HepG2 (cell line): ENCODE data around the gene BTN1A1. TPM values are rescaled to one million over a fixed set of nuclear protein-coding genes. Genes with fewer than 3 reads are reported as not detected.
A peak's percentile ranks its signal among the peaks of the same experiment; 100 is the strongest.

Experiments used
- ATAC-seq: fragments of 200-7000 bp; cut with Tn5 transposase; 3 replicates; pipeline ENCODE4 v1.9.1; 2020; ENCODE audit warnings: mild to moderate bottlenecking, moderate library complexity
- BruUV-seq: library from RNA; stranded (reverse); fragments of 400-500 nt; replicated peaks from 2 replicates; lab custom pipeline; 2021; lab: Mats Ljungman, UMichigan
- CTCF ChIA-PET: fragments of 300-600 bp; formaldehyde crosslinking; extraction: SDS; loops from one replicate; lab custom pipeline; 2021; ENCODE audit warnings: low total read pairs, inconsistent platforms, low intra/inter-chr PET ratio; lab: Yijun Ruan, JAX
- POLR2A ChIA-PET: fragments of 350-600 bp; sonication (Branson Sonifier 250); formaldehyde crosslinking; loops from one replicate; lab custom pipeline; 2020; ENCODE audit warnings: antibody characterized with exemption, inconsistent platforms; lab: Yijun Ruan, JAX
- DNase-seq: peaks from one replicate; pipeline ENCODE4 v3.0.0-alpha.2; 2015; ENCODE audit warnings: low spot score
- FAIRE-seq: peaks from 3 replicates; lab custom pipeline; 2011; peaks lifted over from hg19 to GRCh38; lab: Jason Lieb, UNC
- H2AFZ ChIP-seq: one replicate; pipeline ENCODE4 v1.6.1; 2011; ENCODE audit warnings: low read length, inconsistent platforms
- H3K27ac ChIP-seq: fragments of 300-600 bp; 3 replicates; pipeline ENCODE4 v1.8.0; 2011; ENCODE audit warnings: mixed run types, mild to moderate bottlenecking, mixed read lengths, low read length, inconsistent platforms; ENCODE audit not compliant: insufficient read depth; ENCODE audit errors: extremely low read length
- H3K27me3 ChIP-seq, 2 experiments: fragments of 200-600 bp in 1 of 2; 2 replicates in 1 of 2; 3 replicates in 1 of 2; pipeline versions ENCODE4 v1.6.0 to v1.8.0; 2011; ENCODE audit warnings: low read length in 2 of 2, mild to moderate bottlenecking in 2 of 2, moderate library complexity in 2 of 2, inconsistent platforms in 1 of 2; ENCODE audit not compliant: insufficient read depth in 2 of 2, control insufficient read depth in 1 of 2
- H3K36me3 ChIP-seq, 2 experiments: fragments of 200-600 bp in 1 of 2; replicated peaks in 1 of 2; 2 replicates in 1 of 2; 3 replicates in 1 of 2; pipeline versions ENCODE4 v1.5.1 to v1.8.0; 2011; ENCODE audit warnings: low read length in 2 of 2, inconsistent platforms in 1 of 2; ENCODE audit not compliant: insufficient read depth in 2 of 2, control insufficient read depth in 1 of 2
- H3K4me1 ChIP-seq: 2 replicates; pipeline ENCODE4 v1.5.1; 2012; ENCODE audit warnings: low read length, inconsistent platforms; ENCODE audit not compliant: insufficient read depth
- H3K4me2 ChIP-seq: 2 replicates; pipeline ENCODE4 v1.6.0; 2011; ENCODE audit warnings: low read depth, low read length, inconsistent platforms
- H3K4me3 ChIP-seq, 3 experiments: fragments of 200-600 bp in 1 of 3; sonication (generic), shearing (Covaris generic) in 1 of 3; replicated peaks in 1 of 3; 2 replicates each; pipeline ENCODE4 v1.5.1; 2011 to 2016; ENCODE audit warnings: low read length in 3 of 3, inconsistent platforms in 2 of 3, low read depth in 2 of 3, mild to moderate bottlenecking in 2 of 3, control low read depth in 1 of 3, mixed read lengths in 1 of 3; ENCODE audit not compliant: insufficient read depth in 1 of 3
- H3K79me2 ChIP-seq: one replicate; pipeline ENCODE4 v1.6.1; 2011; ENCODE audit warnings: low read length, inconsistent platforms; ENCODE audit not compliant: insufficient read depth
- H3K9ac ChIP-seq: 2 replicates; pipeline ENCODE4 v1.6.0; 2011; ENCODE audit warnings: mild to moderate bottlenecking, low read depth, low read length, inconsistent platforms; ENCODE audit not compliant: insufficient read depth
- H3K9me3 ChIP-seq: 2 replicates; pipeline ENCODE4 v1.5.1; 2012; ENCODE audit warnings: mild to moderate bottlenecking, low read length
- H4K20me1 ChIP-seq: 2 replicates; pipeline ENCODE4 v1.6.0; 2011; ENCODE audit warnings: inconsistent platforms, mild to moderate bottlenecking, low read length, moderate library complexity; ENCODE audit not compliant: insufficient read depth
- ATF7-NPFF ChIP-seq: sonication (generic); formaldehyde crosslinking; IDR thresholded peaks from 2 replicates; pipeline ENCODE4 v1.8.1; 2023; ENCODE audit warnings: mild to moderate bottlenecking, low read depth, missing genetic modification reagents, moderate library complexity
- CCDC6 ChIP-seq: sonication (generic); formaldehyde crosslinking; IDR thresholded peaks from 2 replicates; pipeline ENCODE4 v1.8.1; 2022; ENCODE audit warnings: mild to moderate bottlenecking, missing genetic modification reagents, moderate library complexity
- CHD4 ChIP-seq: fragments of 200-600 bp; sonication (generic); IDR thresholded peaks from 2 replicates; pipeline ENCODE4 v1.7.0; 2017; ENCODE audit warnings: mild to moderate bottlenecking, low read length, borderline replicate concordance
- HES4 ChIP-seq: sonication (generic); formaldehyde crosslinking; IDR thresholded peaks from 2 replicates; pipeline ENCODE4 v1.9.0; 2021; ENCODE audit warnings: mild to moderate bottlenecking, missing genetic modification reagents, borderline replicate concordance
- JUND ChIP-seq: sonication (generic); formaldehyde crosslinking; IDR thresholded peaks from 2 replicates; pipeline ENCODE4 v1.8.0; 2022; ENCODE audit warnings: mild to moderate bottlenecking, missing genetic modification reagents
- MAZ ChIP-seq, 2 experiments: sonication (generic) in 1 of 2; formaldehyde crosslinking in 1 of 2; IDR thresholded peaks; 2 replicates each; pipeline versions ENCODE4 v1.5.0 to v1.6.1; 2012 to 2020; ENCODE audit warnings: low read depth in 2 of 2, mild to moderate bottlenecking in 2 of 2, borderline replicate concordance in 1 of 2, improper control_type of control experiment in 1 of 2, low read length in 1 of 2, missing genetic modification reagents in 1 of 2, moderate library complexity in 1 of 2
- PHF21A ChIP-seq: sonication (generic); formaldehyde crosslinking; IDR thresholded peaks from 2 replicates; pipeline ENCODE4 v1.5.0; 2020; ENCODE audit warnings: mild to moderate bottlenecking, missing genetic modification reagents
- SP5 ChIP-seq: IDR thresholded peaks from 2 replicates; pipeline ENCODE4 v1.6.1; 2016; ENCODE audit warnings: low read depth, borderline replicate concordance
- ZBTB38 ChIP-seq: sonication (generic); formaldehyde crosslinking; IDR thresholded peaks from 2 replicates; pipeline ENCODE4 v1.5.1; 2020; ENCODE audit warnings: mild to moderate bottlenecking, missing genetic modification reagents
- ZNF564 ChIP-seq: sonication (generic); formaldehyde crosslinking; IDR thresholded peaks from 2 replicates; pipeline ENCODE4 v1.8.1; 2023; ENCODE audit warnings: mild to moderate bottlenecking, missing genetic modification reagents
- WGBS: methylation state at CpG from one replicate; pipeline ENCODE4 v1.1.6; 2017; ENCODE audit warnings: low lambda C conversion rate; 5-methylcytosine and 5-hydroxymethylcytosine counted together
- in situ Hi-C: cut with HindIII; loops from 2 replicates; pipeline ENCODE4 v1.10.0; 2017; ENCODE audit warnings: low pct_unique_long_range_greater_than_20kb; ENCODE audit not compliant: extremely low pct_ligation_motif_present
- intact Hi-C: fragments of 100-400 bp; cut with micrococcal nuclease; formaldehyde crosslinking; loops from one replicate; pipeline ENCODE4 v1.10.0; 2022; ENCODE audit not compliant: unreplicated experiment
- polyA plus RNA-seq, 8 experiments: library from polyadenylated mRNA; depleted of rRNA in 3 of 8; stranded (reverse) in 7 of 8; unstranded in 1 of 8; fragments of >200 nt; fragmentation: Illumina TruSeq in 4 of 8; extraction: Trizol in 4 of 8; gene quantifications; 2 replicates each; pipeline versions ENCODE4 v1.2.1 to v1.2.3, GENCODE V29; 2011 to 2016; ENCODE audit warnings: low read depth in 4 of 8, missing spikeins in 1 of 8, mixed read lengths in 1 of 8; ENCODE audit not compliant: insufficient read depth in 1 of 8
- total RNA-seq, 5 experiments: library from RNA; depleted of rRNA; stranded (reverse); fragments of >200 nt; fragmentation: Illumina TruSeq; extraction: Trizol; gene quantifications; 2 replicates each; pipeline ENCODE4 v1.2.3, GENCODE V29; 2016; ENCODE audit warnings: low read depth in 1 of 5
- TF ChIP-seq, protein P1 (sequence below): sonication (generic); formaldehyde crosslinking; IDR thresholded peaks from 2 replicates; pipeline ENCODE4 v1.4.0; 2020; ENCODE audit warnings: missing genetic modification reagents
- TF ChIP-seq, protein P2 (sequence below): sonication (generic); formaldehyde crosslinking; IDR thresholded peaks from 2 replicates; pipeline ENCODE4 v1.5.0; 2020; ENCODE audit warnings: mild to moderate bottlenecking, missing genetic modification reagents, moderate library complexity

Gene BTN1A1
- total and polyA plus RNA-seq, 2 of the 13 experiments (the other 11 are each of a cell fraction or from before 2014, with no cell fraction given): 0.04 TPM; not detected in 1

- ChIA-PET POLR2A (interaction anchor here (1.1 to 1.8 kb wide), 2 partner anchors 11 to 16 kb away, joined by 7 to 8 read pairs; partner anchors contain the start of gene HMGN4), CTCF (no interaction called here)
- no TSS peak for BruUV-seq
- DNase-seq (no peak), ATAC-seq (peak; percentile 45), FAIRE-seq (no peak)
- H3K9me3 ChIP-seq: no peaks in the 10 kb centered on the region
- peak overlapping the region; percentile 59; the same call in 1 of the 2 replicates for H3K9ac ChIP-seq
- WGBS: 90% methylated on average over 74 of the region's 74 CpGs
- H4K20me1 ChIP-seq: no peaks in the 10 kb centered on the region
- in situ Hi-C loops (no loop called here), intact Hi-C loops (loop anchor here (1.0 to 5.0 kb wide), 4 partner anchors 11 to 64 kb away; partner anchors contain the start of gene BTN2A1)
- no peaks in the 10 kb centered on the region for H3K79me2 ChIP-seq
- no peaks in the 10 kb centered on the region for H3K27me3 ChIP-seq
- peak overlapping the region; percentile 62 to 67 (median 62); a peak in 5 of 6 replicates for H3K4me3 ChIP-seq
- H3K4me1 ChIP-seq: peaks cover 62% of the 10 kb centered on the region
- no peak overlapping the region for H2AFZ ChIP-seq
- peak overlapping the region; percentile 42 for H3K27ac ChIP-seq
- peak overlapping the region; percentile 78 for H3K4me2 ChIP-seq
- H3K36me3 ChIP-seq: no peaks in the 10 kb centered on the region
- no peak for TF ChIP-seq PHF21A (CRISPR knock-in tag)
- 0 out of 2 replicates have a peak, but pooled peaks have one; percentile 48 for TF ChIP-seq HES4 (CRISPR knock-in tag)
- TF ChIP-seq, protein P1, sequence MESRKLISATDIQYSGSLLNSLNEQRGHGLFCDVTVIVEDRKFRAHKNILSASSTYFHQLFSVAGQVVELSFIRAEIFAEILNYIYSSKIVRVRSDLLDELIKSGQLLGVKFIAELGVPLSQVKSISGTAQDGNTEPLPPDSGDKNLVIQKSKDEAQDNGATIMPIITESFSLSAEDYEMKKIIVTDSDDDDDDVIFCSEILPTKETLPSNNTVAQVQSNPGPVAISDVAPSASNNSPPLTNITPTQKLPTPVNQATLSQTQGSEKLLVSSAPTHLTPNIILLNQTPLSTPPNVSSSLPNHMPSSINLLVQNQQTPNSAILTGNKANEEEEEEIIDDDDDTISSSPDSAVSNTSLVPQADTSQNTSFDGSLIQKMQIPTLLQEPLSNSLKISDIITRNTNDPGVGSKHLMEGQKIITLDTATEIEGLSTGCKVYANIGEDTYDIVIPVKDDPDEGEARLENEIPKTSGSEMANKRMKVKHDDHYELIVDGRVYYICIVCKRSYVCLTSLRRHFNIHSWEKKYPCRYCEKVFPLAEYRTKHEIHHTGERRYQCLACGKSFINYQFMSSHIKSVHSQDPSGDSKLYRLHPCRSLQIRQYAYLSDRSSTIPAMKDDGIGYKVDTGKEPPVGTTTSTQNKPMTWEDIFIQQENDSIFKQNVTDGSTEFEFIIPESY (CRISPR knock-in tag): peak; percentile 98
- no peak for TF ChIP-seq JUND (CRISPR knock-in tag)
- TF ChIP-seq CHD4: 0 out of 2 replicates have a peak, but pooled peaks have one; percentile 16
- 0 out of 2 replicates have a peak, but pooled peaks have one; percentile 48 for TF ChIP-seq CCDC6 (CRISPR knock-in tag)
- TF ChIP-seq ZBTB38 (CRISPR knock-in tag): peak; percentile 92
- 0 out of 2 replicates have a peak, but pooled peaks have one; percentile 9 for TF ChIP-seq ZNF564 (CRISPR knock-in tag)
- TF ChIP-seq MAZ (IDR thresholded peaks at IDR 0.05; ENCODE audit: borderline replicate concordance, low read depth, low read length): no peak
- TF ChIP-seq MAZ (CRISPR knock-in tag; IDR thresholded peaks at IDR 0.05; ENCODE audit: low read depth): peak; percentile 7; the same call in 1 of the 2 replicates
- TF ChIP-seq ATF7-NPFF (CRISPR knock-in tag): 0 out of 2 replicates have a peak, but pooled peaks have one; percentile 3
- TF ChIP-seq, protein P2, sequence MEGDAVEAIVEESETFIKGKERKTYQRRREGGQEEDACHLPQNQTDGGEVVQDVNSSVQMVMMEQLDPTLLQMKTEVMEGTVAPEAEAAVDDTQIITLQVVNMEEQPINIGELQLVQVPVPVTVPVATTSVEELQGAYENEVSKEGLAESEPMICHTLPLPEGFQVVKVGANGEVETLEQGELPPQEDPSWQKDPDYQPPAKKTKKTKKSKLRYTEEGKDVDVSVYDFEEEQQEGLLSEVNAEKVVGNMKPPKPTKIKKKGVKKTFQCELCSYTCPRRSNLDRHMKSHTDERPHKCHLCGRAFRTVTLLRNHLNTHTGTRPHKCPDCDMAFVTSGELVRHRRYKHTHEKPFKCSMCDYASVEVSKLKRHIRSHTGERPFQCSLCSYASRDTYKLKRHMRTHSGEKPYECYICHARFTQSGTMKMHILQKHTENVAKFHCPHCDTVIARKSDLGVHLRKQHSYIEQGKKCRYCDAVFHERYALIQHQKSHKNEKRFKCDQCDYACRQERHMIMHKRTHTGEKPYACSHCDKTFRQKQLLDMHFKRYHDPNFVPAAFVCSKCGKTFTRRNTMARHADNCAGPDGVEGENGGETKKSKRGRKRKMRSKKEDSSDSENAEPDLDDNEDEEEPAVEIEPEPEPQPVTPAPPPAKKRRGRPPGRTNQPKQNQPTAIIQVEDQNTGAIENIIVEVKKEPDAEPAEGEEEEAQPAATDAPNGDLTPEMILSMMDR (CRISPR knock-in tag): peak; percentile 43
- 0 out of 2 replicates have a peak, but pooled peaks have one; percentile 23 for TF ChIP-seq SP5
Observed at GRCh38 chr6:26521600-26522391, 21.7 kb downstream of the BTN1A1 start.
